Measurements from ENCODE around the gene RANBP2.
"Not testable (repeated sequence)": the region's sequence is repeated elsewhere in the genome, so short reads cannot be mapped to it uniquely, and the experiment has no call there.

Gene RANBP2

DNA sequence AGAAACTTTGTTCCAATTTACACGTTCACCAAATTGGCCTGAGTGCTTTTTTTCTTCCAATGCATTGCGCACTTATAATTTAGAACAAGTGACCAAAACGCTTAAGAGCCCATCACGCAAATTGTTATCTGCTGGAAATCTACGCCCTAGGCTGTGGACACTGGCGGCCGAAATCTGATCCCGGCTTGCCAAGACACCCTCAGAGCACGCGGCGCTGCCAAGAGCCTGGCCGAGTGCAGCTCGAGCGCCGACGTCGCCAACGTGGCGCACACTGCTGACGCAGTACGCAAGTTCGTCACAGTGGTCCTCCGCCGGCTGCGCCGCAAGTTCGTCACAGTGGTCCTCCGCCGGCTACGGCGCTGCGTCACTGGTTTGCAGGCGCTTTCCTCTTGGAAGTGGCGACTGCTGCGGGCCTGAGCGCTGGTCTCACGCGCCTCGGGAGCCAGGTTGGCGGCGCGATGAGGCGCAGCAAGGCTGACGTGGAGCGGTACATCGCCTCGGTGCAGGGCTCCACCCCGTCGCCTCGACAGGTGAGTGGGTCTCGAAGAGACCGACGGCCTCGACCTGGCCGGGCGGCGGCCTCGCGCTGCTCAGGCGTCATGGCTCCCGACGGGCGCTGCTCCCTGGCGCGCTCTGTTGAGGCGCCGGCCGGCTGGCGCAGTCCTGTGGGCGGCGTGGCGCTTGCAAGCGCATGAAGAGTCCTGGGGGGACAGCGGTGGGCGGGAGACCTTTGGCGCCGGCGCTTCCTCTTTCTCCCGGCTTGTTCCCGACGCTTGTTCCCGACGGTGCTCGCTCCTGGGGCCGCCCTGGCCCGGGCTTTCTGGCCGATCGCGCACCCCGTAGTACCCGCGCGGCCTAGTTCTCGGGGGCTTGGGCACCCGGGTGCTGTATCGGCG lies at the start of gene RANBP2:
RANBP2 (plus strand) TSS at position 334 of the 896 bp plus-strand sequence; CDS start at position 459, 125 bp downstream.
- DNase-seq = peak; percentile 96

DNA sequence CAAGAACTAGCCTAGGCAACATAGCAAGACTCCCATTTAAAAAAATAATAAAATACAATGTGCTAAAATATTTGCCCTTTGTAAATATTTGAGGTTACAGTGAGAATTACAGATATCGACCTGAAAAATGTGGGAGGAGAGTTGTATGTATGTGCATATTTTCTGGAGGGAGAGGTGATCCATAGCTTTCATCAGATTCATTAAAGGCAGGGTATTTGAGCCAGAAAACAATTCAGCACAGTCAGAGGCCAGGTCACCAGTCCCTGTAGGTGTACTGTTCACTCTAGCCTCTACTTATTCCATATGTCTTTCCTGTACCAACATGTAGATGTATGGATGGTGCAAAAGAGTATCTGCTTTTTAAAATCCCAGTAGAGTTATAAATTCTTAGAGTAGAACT lies 49.0 kb upstream of the RANBP2 start:
- not testable (repeated sequence) for DNase-seq

DNA sequence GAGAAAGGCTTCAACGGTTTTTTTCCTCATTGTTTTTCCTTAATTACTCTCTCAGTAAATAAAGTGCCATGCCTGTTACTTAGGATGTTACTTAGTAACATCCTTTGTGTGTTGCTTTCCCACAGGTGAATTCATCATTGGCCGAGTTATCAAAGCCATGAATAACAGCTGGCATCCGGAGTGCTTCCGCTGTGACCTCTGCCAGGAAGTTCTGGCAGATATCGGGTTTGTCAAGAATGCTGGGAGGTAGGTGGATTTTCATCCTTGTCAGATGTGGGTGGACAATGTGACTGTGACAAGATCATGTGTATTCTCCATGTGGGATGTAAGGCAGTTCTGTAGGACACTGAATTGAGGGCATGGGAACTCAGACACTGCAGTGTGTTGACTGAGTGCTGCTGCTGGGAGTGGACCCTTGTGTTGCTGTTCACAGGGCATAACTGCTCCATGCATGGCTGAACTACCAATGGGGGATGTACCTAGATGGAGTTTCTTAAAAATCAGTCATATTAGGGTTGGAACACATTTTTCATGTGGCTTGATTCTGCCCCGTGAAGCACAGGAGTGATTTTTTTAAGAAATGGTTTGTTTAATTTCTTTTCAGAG lies 47.0 kb upstream of the RANBP2 start:
- DNase-seq = not testable (repeated sequence)

DNA sequence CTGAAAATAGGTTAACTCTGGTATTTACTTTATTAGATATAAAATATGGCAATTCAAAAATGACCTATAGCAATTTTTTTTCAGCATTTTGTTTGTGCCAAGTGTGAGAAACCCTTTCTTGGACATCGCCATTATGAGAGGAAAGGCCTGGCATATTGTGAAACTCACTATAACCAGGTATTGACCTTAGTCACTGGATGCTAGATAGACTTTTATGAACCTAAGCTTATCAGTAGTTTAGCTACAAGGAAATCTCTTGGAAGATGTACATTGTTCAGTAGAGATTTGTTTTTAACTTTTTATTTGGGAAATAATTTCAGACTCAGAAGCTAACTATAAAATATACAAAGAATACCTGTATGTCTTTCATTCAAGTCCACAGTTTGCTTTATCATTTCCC lies 42.8 kb upstream of the RANBP2 start:
- not testable (repeated sequence) for DNase-seq

DNA sequence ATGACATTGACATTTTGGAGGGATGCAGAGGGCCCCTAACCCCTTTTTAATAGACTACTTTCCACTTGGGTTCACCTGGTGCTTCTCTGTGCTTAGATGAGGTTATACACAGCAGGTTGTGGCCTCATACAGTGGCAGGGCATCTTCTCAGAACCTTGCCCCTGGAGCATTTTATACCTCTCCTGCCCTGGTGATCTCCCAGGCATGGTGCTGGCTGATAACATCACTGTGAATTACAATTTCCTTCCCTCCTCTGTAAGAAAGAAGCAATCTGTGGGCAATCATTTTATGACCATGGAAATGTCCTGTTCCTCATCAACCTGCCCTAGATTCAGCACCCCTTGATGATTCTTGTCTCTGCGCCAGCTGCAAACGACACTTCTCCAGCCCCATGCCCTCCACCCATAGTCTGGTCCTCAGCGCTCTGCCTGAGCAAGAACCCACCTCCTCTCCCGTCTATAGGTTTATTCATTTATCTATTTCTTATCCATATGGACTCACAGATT lies 42.0 kb upstream of the RANBP2 start:
- not testable (repeated sequence) for DNase-seq

DNA sequence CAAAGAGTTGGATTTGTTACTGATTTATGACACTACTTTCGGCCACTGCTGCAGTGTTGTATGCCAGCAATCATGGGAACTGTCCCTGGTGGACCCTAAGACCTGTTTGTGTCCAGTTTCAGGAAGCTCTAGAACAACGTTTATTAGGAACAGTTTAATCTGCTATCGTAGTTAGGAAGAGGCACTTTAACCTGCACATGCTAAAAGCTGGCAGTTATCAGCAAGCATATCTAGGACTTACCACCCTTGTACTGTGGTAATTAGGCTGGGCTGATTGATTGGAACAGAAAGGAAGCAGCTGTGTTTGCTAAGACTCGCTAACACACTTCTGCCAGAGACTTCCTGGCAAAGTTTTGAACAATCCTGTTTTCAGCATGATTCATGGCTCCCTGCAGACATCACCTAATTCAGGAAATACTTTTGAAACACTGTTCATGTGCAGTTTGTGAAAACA lies 41.1 kb upstream of the RANBP2 start:
- DNase-seq = peak; percentile 21

DNA sequence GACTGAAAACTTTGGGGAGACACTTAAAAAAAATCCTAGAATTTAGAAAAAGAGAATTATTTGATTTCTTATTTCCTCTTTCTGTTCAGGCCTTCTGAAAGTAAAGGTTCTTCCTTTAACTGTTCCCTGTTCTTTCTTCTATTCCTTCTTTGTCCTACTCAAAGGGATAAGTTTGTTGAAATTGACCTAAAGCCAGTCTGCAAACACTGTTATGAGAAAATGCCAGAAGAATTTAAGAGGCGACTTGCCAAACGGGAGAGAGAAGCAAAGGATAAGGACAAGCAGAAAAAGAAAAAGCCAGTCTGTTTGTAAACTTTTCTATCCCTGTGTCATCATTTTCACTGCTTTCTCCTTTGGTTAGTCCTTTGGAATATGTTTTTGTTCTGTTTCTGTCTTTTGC lies 38.5 kb upstream of the RANBP2 start:
- not testable (repeated sequence) for DNase-seq

DNA sequence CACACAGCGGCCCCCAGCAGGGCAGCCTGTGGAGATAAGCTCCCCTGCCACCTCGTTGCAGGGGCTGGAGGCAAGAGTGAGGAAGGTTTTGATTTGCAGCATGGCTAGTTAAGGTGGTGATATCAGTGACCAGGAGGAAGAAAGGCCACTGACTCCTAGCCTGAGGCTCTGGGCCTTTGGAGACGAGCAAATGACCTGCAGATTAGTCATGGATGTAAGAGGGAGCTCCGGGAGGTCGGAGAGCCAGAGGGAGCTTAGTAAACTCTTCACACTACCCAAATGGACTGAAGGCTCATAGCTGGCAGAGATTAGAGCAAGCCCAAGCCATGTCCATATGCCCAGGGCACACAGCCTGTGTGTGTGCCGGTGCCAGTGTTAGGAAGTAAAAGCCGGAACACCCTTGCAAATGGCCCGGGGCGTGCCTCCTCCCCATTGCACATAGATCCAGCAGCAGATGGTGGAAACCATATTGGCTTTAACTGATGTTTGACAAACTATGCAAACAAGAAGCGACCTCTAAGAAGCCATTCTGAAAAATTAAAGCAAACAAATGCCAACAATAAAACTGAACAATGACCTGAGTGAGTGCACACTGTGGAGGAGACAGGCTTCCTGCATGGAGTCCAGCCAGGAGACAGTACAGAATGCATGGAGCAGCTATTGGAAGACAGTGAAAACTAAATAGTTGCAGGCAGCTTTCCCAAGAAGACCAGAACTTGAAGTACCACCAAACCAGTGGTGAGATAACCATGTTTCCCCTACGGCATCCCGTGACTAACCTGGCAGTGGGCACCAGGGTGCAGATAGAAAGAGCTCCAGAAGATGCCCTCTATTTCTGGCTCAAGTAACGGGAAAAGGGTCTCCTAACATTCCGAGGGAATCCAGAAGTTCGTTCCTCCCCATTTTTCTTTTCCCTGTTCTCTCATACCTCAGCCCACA lies 30.2 kb upstream of the RANBP2 start:
- peak; percentile 6 for DNase-seq

DNA sequence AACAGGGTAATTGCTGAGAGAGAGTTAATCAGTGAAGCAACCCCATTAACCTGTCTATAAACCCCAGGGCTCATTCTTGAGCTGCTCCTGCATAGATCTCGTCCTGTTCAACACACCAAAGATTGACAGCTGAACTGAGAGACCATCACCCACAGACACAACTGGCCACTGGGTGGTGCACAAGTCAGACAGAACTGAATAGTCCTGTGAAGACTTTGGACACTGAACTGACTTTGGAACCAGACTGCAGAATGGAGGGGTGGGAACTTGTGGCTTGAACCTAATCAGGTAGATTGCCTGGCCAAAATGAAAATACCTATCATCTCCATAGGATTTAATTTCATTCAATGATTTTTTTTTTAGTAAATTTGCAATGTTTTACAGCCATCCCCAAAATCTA lies 29.3 kb upstream of the RANBP2 start:
- not testable (repeated sequence) for DNase-seq

DNA sequence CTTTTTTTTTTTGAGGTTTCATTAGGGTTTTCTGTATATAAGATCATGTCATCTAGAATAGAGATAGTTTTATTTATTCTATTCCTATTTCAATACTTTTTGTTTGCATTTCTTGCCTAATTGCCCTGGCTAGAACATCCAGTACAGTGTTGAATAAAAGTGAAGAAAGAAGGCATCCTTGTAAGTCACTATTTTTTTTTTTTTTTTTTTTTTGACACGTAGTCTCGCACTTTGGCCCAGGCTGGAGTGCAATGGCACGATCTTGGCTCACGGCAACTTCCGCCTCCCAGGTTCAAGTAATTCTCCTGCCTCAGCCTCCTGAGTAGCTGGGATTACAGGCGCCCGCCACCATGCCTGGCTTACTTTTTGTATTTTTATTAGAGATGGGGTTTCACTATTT lies 27.8 kb upstream of the RANBP2 start:
- DNase-seq = no peak

DNA sequence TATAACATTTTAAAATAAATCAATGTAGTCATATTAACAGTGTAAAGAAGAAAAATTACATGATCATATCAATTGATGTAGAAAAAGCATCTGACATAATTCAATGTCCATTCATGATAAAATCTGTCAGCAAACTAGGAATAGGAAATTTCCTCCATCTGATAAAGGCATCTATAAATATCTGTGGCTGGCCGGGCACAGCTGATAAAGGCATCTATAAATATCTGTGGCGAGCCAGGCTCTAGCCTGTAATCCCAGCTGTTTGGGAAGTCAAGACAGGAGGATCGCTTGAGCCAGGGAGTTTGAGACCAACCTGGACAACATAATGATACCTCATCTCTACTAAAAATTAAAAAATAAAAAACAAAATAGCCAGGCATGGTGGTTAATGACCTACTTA lies 18.1 kb upstream of the RANBP2 start:
- DNase-seq = no peak

DNA sequence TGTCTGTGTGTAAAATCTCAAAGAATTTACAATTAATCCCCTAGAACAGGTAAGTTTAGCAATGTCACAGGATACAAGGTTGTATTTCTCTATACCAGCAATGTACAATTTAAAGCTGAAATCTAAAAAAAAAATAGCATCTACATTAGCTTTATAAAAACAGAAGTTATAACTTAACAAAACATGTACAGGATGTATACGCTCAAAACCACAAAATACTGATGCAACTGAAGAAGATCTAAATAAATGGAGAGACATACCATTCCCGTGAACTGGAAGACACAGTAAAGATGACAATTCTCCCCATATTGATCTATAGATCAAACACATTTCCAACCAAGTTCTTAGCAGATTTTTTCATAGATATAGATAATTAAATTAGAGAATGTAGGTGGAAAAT lies 17.5 kb upstream of the RANBP2 start:
- DNase-seq = no peak

DNA sequence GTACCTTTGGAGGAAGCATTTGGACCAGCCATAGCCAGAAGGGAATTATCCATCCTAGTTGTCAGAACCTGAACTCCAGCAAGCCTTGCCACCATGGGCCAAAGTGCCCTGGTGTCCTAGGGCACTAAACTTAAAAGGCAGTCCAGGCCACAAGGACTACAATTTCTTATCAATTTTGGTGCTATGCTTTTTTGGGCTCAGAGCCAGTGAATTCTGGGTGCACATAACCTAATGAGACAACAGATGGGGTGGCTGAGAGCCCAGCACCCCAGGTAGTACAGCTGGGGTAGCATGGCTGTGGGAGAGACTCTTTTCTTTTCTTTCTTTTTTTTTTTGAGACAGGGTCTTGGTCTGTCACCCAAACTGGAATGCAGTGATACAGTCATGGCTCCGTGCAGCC lies 14.4 kb upstream of the RANBP2 start:
- DNase-seq = no peak

DNA sequence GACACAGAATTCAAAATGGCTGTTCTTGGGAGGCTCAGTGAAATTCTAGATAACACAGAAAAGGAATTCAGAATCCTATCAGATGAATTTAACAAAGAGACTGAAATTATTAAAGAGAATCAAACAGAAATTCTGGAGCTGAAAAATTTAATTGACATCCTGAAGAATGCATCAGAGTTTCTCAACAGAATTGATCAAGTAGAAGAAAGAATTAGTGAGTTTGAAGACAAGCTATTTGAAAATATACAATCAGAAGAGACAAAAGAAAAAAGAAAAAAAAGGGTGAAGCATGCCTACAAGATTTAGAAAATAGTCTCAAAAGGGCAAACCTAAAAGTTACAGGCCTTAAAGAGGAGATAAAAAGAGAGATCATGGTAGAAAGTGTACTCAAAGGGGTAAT lies 12.0 kb upstream of the RANBP2 start:
- DNase-seq = no peak

DNA sequence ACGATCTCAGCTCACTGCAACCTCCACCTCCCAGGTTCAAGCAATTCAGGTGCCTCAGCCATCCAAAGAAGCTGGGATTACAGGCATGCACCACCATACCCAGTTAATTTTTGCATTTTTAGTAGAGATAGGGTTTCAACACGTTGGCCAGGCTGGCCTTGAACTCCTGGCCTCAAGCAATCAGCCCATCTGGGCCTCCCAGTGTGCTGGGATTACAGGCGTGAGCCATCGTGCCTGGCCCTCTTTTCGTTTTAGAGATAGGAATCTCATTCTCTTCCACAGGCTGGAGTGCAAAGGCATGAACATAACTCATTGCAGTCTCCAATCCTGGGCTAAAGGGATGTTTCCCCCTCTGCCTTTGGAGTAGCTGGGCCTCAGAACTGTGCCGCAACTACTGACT lies 2.3 kb upstream of the RANBP2 start:
- not testable (repeated sequence) for DNase-seq

DNA sequence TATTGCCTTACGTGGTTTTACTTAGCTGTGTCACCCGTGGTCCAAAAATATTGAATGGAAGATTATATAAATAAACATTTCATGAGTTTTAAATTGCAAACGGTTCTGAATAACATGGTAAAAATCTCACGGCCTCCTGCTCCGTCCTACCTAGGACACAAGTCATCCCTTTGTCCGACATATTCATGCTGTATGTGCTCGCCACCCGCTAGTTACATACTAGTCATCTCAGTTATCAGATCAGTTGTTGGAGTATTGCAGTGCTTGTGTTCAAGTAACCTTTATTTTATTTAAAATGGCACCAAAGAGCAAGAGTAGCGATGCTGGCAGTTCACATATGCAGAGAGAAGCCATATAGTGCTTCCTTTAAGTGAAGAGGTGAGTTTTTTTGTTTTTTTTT lies 6.8 kb downstream of the RANBP2 start:
- not testable (repeated sequence) for DNase-seq

DNA sequence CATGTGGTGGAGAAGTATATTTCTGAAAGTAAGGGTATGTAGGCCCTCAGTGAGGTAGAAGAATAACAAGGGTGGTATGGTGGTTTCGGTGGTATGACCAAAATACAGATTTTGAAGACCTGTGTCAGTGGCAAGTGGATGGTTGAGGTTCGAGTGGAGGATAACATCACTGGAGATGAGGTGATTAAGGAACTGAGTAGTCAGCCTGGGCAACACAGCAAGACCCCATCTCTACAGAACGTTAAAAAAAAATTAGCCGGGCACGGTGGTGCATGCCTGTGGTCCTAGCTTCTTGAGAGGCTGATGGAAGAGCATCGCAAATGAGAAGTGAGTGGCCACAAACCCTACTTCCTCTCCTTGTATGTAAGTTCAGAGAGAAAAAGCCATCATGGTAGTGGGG lies 15.4 kb downstream of the RANBP2 start:
- not testable (repeated sequence) for DNase-seq

DNA sequence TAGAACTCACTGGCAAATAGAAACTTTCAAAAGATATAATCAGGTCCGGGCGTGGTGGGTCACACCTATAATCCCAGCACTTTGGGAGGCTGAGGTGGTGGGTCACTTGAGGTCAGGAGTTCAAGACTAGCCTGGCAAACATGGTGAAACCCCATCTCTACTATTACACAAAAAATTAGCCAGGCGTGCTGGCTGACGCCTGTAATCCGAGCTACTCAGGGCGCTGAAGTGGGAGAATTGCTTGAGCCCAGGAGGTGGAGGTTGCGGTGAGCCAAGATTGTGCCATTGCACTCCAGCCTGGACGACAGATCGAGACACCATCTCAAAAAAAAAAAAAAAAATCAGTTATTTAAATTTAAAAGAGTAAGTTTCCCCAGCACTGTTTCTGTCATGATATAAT lies 38.7 kb downstream of the RANBP2 start:
- DNase-seq = not testable (repeated sequence)

DNA sequence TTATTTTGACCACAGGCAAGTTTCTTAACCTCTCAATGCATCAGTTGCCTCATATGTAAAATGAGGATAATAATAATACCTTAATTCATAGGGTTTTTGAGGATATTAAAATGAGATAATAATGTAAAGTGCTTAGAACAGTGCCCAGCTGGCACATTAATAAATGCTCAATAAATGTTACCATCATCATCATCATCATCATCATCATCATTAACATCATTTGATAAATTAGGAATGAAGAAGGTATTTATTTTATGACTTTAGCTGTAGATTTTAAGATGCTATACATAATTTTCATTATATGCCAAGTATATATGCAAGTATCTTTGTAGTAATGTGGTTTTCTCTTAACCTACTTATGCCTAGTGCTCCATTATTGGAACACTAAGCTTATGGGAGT lies 43.3 kb downstream of the RANBP2 start:
- not testable (repeated sequence) for DNase-seq

DNA sequence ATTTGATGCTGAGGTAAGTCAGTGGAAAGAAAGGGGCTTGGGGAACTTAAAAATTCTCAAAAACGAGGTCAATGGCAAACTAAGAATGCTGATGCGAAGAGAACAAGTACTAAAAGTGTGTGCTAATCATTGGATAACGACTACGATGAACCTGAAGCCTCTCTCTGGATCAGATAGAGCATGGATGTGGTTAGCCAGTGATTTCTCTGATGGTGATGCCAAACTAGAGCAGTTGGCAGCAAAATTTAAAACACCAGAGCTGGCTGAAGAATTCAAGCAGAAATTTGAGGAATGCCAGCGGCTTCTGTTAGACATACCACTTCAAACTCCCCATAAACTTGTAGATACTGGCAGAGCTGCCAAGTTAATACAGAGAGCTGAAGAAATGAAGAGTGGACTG lies 47.4 kb downstream of the RANBP2 start:
- DNase-seq = not testable (repeated sequence)

DNA sequence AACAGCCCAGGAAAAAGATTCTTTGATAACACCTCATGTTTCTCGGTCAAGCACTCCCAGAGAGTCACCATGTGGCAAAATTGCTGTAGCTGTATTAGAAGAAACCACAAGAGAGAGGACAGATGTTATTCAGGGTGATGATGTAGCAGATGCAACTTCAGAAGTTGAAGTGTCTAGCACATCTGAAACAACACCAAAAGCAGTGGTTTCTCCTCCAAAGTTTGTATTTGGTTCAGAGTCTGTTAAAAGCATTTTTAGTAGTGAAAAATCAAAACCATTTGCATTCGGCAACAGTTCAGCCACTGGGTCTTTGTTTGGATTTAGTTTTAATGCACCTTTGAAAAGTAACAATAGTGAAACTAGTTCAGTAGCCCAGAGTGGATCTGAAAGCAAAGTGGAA lies 48.6 kb downstream of the RANBP2 start:
- not testable (repeated sequence) for DNase-seq

DNA sequence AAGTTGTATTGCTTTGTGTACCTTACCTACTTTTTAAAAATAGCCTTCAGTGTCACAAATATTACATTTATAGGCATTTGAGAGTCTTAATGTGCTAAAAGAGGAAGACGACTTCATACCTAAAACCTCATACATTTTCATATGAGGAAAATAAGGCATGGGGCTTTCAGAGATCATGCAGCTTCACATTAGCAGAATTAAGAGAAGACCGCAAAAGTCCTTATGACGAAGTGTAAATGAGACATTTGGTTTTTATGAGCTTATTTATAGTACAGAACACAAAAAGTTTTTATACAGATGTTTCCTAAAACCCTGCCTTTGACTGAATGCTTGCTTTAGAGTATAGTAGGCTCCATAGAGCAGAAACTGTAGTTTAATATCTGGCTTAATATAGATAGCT lies 57.2 kb downstream of the RANBP2 start:
- no peak for DNase-seq

DNA sequence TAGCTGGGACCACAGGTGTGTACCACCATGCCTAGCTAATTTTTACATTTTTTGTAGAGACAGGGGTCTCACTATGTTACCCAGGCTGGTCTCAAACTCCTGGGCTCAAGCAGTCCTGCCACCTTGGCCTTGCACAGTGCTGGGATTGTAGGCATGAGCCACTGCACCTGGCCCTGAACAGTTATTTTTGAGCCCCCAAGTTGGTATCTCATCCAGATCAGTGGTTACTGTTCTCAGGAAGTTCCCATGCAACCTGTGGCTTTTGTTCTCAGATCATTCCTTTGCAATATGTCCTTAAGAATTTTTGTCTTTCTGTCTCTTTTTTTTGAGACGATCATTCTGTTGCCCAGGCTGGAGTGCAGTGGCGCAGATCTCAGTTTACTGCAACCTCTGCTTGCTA lies 59.6 kb downstream of the RANBP2 start:
- DNase-seq = no peak

Data from NCI-H510A (cell line).